GM18507 (cell line): Measurements from ENCODE around the gene MPV17.
A peak's percentile ranks its signal among the peaks of the same experiment; 100 is the strongest.
"Not testable (repeated sequence)": the region's sequence is repeated elsewhere in the genome, so short reads cannot be mapped to it uniquely, and the experiment has no call there.

Experiments
- DNase-seq: peaks from one replicate; pipeline ENCODE4 v3.0.0; 2011; ENCODE audit warnings: low read depth; ENCODE audit not compliant: insufficient read length; ENCODE audit errors: extremely low spot score
- FAIRE-seq: peaks from 2 replicates; lab custom pipeline; 2011; peaks lifted over from hg19 to GRCh38; lab: Jason Lieb, UNC

MPV17 gene

DNA sequence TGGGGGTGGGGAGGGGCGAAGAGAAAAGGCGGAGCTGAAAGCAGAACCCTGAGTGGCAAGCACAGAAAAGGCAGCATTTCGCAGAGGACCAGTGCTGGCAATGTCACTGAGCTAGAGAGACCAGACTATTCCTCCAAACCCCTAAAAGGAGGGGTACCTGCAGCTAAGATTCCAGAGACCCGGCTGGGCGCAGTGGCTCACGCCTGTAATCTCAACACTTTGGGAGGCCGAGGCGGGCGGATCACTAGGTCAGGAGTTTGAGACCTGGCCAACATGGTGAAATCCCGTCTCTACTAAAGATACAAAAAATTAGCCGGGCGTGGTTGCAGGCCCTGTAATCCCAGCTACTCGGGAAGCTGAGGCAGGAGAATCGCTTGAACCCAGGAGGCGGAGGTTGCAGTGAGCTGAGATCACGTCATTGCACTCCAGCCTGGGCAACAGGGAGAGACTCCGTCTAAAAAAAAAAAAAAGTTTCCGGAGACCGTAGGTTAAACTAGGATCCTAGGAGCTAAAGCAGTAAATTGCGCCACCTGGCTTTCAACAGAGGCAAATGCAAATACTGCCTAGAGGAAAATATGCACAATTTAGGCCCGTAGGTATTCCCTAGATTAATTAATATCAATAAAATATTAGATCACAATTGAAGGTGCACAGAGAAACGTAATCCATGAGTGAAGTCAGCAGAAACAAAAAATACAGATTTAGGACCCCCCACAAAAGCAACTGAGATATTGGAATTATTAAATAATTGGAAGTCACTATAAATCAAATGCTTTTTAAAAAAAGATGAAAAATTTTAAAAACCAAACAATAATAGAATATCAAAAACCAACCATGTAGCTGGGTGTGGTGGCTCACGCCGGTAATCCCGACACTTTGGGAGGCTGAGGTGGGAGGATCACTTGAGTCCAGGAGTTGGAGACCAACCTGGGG, 19.5 kb downstream of the MPV17 start:
- DNase-seq (no peak), FAIRE-seq (peak; percentile 82)

DNA sequence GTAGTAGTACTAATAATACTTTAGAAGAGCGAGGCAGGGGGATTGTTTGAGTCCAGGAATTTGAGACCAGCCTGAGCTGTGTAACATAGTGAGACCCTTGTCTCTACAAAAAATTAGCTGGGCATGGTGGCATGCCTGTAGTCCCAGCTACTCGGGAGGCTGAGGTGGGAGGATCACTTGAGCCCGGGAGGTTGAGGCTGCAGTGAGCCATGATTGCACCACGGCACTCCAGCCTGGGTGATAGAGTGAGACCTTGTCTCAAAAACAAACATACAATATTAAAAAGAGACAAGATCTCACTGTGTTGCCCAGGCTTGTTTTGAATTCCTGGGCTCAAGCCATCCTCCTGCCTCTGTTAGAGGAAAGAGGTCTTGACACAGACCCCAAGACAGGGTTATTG, 22.3 kb downstream of the MPV17 start:
- FAIRE-seq, DNase-seq: not testable (repeated sequence)

DNA sequence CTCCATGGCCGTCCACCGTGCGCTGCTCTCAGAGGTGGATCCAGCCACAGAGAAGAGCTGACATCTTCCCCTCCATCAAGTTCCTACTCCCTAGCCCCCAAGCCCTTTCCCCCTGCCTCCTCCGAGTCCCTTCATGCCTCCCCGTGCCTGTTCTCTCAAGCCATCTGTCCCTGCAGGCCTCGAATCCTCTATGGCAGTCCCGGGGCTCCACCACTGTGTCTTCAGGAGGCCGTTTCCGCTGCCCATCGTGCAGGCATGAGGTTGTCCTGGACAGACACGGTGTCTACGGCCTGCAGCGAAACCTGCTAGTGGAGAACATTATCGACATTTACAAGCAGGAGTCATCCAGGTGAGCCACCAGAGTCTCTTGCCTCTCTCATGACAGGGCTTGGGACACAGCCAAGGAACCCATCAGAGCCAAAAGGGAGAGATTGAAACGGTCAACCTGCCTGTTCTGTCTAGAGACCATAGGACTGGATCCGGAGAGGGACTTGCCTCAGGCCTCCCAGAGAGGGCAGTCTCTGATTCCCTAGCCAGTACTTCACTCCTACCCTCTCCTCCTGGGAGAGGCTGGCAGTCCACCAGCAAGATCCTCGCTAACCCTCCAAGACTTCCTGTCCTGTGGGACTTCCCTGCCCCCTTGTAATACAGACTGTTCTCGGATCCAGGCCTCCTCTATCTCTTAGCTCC, 24.4 kb downstream of the MPV17 start:
- FAIRE-seq (no peak), DNase-seq (no peak)

DNA sequence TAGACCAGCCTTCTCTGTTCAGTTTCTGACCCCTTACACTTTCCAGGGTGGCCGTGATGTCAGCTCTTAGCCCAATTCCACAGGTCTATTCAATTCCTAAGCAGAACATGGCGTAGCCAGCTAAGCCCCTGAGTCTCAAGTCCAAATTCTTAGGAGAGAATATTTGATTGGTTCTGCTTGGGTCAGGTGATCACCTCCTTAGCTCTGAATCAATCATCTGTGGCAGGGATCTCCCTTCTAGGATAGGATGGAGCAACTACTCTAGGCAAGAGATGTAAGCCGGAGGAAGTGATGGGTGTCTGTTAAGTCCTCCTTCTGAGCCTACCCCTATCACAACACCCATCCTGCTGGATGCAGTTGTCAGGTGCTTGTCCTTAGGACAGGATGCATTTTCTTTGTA, 25.7 kb downstream of the MPV17 start:
- DNase-seq (no peak), FAIRE-seq (no peak)

DNA sequence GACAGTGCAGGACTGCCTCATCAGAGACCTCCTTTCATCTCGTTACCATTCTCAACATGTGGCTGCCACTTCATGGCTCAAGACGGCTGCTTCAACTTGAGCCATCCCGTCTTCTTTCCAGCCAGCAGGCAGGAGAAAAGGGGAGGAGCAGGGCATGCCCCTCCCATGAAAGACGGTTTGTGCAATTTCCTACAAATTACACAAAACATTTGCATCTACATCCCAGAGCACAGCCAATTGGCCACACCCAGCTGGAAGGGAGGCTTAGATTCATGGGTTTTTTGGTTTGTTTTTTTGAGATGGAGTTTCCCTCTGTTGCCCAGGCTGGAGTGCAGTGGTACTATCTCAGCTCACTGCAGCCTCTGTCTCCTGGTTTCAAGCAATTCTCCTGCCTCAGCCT, 26.4 kb downstream of the MPV17 start:
- no peak for DNase-seq
- no peak for FAIRE-seq

DNA sequence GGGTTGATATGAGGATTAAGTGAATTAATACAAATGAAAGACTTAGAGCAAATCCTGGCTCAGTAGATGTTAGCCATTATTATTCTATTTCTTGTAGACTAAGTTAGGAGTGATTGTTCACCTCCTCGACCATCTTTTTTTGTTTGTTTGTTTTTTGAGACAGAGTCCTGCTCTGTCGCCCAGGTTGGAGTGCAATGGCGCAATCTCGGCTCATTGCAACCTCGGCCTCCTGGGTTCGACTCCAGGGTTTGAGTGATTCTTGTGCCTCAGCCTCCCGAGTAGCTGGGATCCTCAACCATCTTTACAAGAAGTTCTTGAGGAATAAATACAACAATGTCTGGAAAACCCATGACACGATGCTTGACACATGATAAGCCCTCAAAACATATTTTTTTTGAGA, 28.0 kb downstream of the MPV17 start:
- DNase-seq (no peak), FAIRE-seq (no peak)

GRCh38 chr2:27291865-27292264, 31.0 kb downstream of the MPV17 start:
- DNase-seq: no peak
- FAIRE-seq: no peak

GRCh38 chr2:27290549-27290948, 32.3 kb downstream of the MPV17 start:
- DNase-seq (no peak), FAIRE-seq (no peak)

DNA sequence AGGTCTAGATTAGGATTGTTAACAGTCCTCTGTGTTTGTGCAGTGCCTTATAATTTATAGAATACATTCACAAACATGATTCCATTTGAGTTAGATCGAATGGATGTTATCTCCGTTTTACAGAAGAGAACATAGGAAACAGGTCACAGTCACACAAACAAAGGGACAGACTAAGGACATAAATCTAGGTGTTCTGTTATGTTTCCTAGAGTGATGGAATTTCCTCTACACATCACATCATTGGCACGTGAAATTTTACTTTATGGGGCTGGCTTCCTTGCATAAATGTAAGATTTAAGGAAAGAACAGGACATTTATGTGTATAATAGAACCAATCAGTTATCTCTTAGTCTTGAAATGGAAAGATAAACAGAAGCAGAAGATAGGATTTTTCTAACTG, 34.3 kb downstream of the MPV17 start:
- FAIRE-seq: no peak
- no peak for DNase-seq

DNA sequence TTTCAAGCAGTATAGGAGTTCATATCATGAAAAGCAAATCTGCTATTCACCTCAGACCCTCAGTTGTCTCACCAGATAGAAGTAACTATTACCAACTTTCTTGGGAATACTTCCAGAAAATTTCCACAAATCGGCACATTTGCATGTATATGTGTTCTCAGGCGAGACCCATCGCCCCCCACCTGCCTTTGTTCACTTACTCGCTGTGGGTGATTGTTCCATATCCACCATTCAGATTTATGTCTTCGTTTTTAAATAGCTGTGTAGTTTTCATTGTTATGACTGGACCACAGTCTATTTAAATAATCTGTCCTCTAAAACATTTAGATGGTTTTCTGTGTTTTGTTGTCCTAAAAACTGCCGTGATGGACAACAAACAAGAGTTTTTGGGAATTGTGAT, 37.4 kb downstream of the MPV17 start:
- no peak for FAIRE-seq
- DNase-seq: no peak

GRCh38 chr2:27284996-27285395, 37.9 kb downstream of the MPV17 start:
- no peak for FAIRE-seq
- DNase-seq: no peak

DNA sequence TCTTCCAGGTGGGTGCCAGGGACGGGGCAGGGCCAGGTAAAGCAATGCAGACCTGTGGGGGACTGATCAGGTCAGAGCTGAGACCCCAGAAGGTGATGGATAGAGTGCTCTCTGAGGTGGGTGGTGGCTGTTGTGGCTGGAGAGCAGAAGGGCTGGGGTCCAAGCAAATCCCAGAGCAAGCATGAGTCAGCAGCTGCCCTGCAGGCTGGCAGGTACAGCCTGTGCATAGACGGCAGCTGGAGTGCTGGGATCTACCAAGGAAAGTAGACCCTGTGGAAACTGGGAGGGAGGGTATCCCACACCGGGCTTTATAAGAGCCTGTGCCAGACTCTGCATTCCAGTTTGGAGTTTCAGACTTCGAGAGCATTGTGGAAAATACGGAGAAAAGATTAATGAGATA, 40.0 kb downstream of the MPV17 start:
- FAIRE-seq (no peak), DNase-seq (no peak)

- no peak for FAIRE-seq
- DNase-seq: no peak
Observed at GRCh38 chr2:27281855-27282559, 40.9 kb downstream of the MPV17 start, which contains the start of gene TRIM54. TSS of gene TRIM54 (plus strand) at chr2:27282429. CDS start at chr2:27282732, 303 bp downstream.

DNA sequence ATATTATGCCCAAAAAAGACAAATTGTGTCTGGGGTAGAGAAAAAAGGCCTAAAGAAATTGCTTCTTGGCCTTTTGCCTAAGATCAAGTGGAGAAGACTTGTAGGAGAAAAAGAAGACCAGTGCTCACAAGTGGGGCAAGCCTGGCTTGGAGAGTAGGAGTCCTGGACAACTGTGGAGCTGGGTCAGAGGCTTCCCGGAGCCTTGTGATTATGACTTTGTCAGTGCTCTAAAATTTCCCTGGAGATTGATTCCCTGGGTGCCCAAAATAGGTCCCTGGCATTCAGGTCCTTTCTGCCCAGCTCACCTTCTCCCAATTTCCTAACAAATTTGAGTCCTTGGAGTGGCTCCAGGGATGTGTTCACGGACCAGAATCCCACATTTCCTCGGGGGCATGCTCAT, 41.5 kb downstream of the MPV17 start:
- FAIRE-seq (no peak), DNase-seq (no peak)

GRCh38 chr2:27280826-27281225, 42.1 kb downstream of the MPV17 start:
- FAIRE-seq (no peak), DNase-seq (no peak)

DNA sequence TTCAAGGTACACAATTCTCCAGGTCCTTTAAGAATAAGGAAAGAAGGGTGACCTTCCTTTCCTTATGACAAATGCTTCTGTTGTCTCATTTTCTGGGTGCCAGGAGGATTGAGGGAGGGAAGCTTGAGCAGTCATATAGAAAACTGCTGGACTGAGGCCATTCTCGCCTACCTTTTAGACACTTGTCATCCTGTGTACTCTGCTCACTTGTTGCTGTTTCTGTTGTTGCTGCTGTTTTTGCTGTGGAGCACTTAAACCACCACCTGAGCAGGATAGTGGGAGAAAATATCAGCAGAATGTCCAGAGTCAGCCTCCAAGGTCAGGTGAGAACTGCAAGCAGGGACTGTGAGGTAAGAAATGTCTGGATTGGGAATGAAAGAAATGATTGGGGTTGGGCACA, 44.9 kb downstream of the MPV17 start:
- FAIRE-seq (no peak), DNase-seq (no peak)

DNA sequence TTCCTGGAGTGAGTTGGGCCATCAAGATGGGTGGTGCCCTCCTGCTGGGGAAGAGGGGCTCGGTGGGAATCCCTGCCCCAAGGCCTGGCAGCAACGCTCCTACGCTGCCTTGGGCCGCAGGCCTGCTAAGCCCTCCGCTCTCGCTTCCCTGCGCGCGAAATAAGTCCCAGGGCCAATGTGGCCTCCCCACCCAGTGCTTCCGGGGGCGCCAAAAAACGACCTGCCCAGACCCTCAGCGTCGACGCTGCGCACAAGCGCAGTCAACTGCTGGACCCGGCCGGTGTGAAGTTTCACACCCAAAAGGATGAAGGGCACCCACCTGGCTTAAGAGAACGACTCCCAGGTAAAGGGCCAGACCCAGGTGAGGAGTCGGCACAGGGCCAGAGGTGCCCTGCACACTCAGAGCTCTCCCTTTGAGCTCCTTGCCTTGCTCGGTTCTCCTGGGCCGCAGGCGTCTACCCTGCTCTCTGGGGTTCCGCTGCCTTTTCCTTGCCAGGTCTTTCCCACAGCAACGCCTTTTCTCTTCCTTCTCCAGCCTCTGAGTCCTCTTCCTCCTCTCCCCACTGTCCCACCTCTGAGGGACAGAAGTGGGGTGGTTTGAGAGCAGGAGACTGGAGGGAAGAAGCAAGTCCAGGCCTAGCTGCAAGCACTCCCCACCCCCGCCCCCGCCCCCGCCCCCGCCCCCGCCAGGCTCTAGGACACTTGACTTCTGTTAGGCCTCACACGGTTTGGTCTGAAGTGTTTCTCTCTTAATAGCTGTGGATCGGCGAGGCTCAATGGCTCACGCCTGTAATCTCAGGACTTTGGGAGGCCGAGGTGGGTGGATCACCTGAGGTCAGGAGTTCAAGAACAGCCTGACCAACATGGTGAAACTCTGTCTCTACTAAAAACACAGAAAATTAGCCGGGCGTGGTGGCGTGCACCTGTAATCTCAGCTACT, 47.4 kb downstream of the MPV17 start, which contains the start of gene DNAJC5G:
Gene DNAJC5G, plus strand, starts transcription at position 223 of the 940 bp plus-strand sequence. CDS start 1,296 bp downstream, outside the sequence.
- FAIRE-seq: no peak

GRCh38 chr2:27272537-27273522, 50.1 kb downstream of the MPV17 start:
- FAIRE-seq, DNase-seq: not testable (repeated sequence)

More for the DNA sequence above, 47.4 kb downstream of the MPV17 start, which contains the start of gene DNAJC5G:
- no peak for DNase-seq
